ENCODE measurements around the gene FADS2.
A peak's percentile ranks its signal among the peaks of the same experiment; 100 is the strongest.

The FADS2 gene

DNA sequence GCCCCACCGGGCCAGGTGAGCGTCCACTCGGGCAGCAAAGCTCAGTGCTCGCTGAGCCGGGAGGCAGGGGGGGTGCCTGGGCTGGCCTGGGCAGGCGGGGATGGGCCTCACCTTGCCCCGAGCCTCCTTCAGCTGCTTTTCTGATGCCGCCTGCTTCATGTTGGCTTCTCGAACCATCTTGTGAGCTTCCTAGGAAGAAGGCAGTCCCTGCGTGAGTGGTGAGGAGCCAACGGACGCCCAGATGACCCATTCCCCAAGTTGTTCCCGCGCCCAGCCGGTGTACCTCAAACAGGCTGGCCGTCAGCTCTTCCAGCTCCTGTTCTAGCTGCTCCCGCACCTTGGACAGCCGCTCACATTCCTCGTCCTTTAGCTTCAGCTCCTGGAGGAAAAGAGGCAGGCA is 79.2 kb downstream of the FADS2 start:
- no peak overlapping the region for H3K4me3 Mint-ChIP-seq
- no peaks in the 10 kb centered on the region for H3K9me3 Mint-ChIP-seq
- no peak overlapping the region for H3K27ac Mint-ChIP-seq
- H3K27me3 Mint-ChIP-seq: peaks cover 3% of the 10 kb centered on the region
- ATAC-seq (ENCODE audit: low read depth) (no peak), DNase-seq (ENCODE audit: low spot score in 2 of 2) (no peak)
- H3K36me3 Mint-ChIP-seq: no peaks in the 10 kb centered on the region
- H3K4me1 Mint-ChIP-seq: peaks cover 3% of the 10 kb centered on the region

DNA sequence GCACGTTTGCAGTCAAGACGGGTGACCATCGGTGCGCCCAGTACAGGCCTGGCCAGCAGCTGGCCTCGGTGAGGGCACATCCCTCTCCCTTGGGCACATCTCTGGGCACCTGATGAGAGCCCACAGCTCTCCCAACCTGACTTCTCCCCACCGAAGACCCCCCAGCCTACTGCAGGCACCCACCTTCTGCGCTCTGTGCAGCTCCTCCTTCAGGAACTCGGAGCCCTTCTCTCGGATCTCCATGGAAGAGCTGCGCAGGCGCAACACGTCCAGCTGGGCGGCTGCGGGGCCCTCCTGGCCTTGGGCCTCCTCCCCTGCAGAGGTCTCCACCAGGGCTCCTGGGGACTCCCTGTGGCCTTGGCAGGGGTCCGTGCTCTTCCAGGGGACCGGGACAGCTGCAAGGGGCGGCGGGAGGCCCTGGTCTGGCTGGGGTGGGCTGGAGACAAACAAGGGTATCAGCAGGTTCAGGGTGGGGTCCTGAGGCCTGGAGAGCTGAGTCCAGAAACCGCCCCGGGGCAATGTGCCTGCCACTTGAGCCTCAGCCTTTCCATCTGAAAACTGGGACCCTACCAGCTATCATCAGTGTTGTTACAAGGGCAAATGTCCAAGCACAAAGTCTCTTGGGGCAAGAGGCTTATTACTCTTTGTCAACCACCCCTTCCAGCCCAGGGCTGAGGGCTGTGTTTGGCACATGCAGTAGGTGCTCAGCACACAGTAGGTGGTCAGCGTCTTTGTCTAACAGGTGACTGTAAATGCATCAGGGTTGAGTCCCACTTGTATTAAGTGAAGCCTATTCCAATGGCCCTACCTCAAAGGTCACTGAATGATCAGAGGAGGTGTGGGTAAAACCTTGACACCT is 80.0 kb downstream of the FADS2 start:
- Mint-ChIP-seq H3K4me3 (no peak overlapping the region), H3K4me1 (peaks cover 11% of the 10 kb centered on the region), H3K36me3 (no peaks in the 10 kb centered on the region), H3K27me3 (peaks cover 11% of the 10 kb centered on the region), H3K27ac (no peak overlapping the region), H3K9me3 (no peaks in the 10 kb centered on the region)
- no peak for DNase-seq (ENCODE audit: low spot score in 2 of 2)
- no peak for ATAC-seq (ENCODE audit: low read depth)

DNA sequence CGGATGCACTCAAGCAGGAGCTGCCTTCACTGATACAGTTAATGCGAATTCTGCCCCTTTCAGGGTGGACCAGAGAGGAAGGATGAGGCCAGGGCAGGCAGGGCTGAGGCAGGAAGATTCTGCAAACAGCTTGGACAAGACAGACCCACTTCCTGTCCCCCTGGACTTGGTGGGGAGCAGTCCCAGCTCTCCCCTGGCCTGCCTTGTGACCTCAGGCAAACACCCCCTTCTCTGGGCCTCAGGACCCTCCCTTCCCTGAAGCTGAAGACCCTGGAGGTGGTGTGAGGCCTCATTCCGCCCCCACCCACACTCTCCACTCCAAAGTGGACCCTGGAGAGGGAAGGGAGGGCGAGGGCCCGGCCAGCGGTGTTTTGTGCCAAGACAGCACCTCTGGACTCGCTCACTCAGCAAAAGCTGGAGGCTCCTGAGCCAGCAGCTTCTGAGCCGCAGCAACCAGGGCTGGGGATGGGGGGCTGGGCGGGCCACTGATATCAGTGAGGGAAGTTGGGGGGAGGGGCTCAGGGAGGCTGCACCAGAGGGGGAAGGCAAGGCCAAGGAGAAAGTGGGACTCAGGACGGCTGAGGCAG is 80.7 kb downstream of the FADS2 start:
- Mint-ChIP-seq H3K4me3 (no peak overlapping the region), H3K36me3 (no peaks in the 10 kb centered on the region), H3K4me1 (peaks cover 12% of the 10 kb centered on the region), H3K9me3 (no peaks in the 10 kb centered on the region), H3K27ac (no peak overlapping the region), H3K27me3 (peaks cover 10% of the 10 kb centered on the region)
- ATAC-seq (ENCODE audit: low read depth): no peak
- no peak for DNase-seq (ENCODE audit: low spot score in 2 of 2)

- H3K4me1 Mint-ChIP-seq: peaks cover 12% of the 10 kb centered on the region
Measured at GRCh38 chr11:61910187-61911127, 82.4 kb downstream of the FADS2 start.

GRCh38 chr11:61911128-61911700 is 83.1 kb downstream of the FADS2 start:
- ATAC-seq (ENCODE audit: low read depth) (no peak), DNase-seq (ENCODE audit: low spot score in 2 of 2) (no peak)
- H3K4me3 Mint-ChIP-seq: no peak overlapping the region
- peaks cover 12% of the 10 kb centered on the region for H3K4me1 Mint-ChIP-seq
- no peaks in the 10 kb centered on the region for H3K36me3 Mint-ChIP-seq
- peaks cover 13% of the 10 kb centered on the region for H3K27me3 Mint-ChIP-seq
- no peak overlapping the region for H3K27ac Mint-ChIP-seq
- no peaks in the 10 kb centered on the region for H3K9me3 Mint-ChIP-seq

More at GRCh38 chr11:61910187-61911127, 82.4 kb downstream of the FADS2 start:
- no peak for DNase-seq (ENCODE audit: low spot score in 2 of 2)
- H3K4me3 Mint-ChIP-seq: no peak overlapping the region
- no peak for ATAC-seq (ENCODE audit: low read depth)
- no peak overlapping the region for H3K27ac Mint-ChIP-seq
- peaks cover 11% of the 10 kb centered on the region for H3K27me3 Mint-ChIP-seq
- no peaks in the 10 kb centered on the region for H3K36me3 Mint-ChIP-seq
- H3K9me3 Mint-ChIP-seq: no peaks in the 10 kb centered on the region

DNA sequence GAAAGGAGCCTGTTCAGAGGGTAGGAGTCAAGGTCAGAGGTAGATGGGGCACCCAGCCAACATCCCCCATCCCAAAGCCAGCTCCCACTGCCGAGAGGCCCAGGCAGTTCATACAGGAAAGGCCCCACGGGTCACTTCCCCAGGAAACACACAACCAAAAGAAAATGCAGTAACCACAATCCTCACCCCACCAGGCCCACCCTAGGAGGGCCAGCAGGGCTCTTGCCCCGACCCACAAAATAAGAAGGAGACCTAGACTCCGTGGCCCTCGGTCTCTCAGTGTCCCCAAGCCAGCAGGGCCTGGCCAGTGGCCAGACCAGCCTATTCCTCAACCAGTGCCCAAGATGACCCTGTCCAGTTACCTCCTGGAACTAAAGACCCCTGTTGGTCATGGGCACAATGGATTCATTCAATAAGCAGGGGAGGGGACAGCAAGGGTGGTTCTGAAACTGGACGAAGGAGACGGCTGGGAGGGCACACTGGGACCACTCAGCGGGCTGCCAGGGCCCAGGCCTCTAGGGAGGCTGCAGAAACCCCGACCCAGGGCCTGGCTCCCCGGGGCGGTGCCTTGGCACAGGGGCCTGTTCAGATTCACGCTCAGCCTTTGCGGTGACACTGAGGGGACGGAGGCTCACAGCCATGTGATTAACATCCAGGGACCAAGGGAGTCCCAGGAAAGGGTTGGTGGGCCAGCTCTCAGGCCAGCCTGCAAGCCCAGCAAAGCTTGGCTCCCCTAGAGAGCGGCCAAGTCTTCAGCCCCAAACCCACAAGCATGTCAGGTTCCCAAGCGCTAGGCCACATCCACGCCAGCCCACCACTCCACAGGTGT is 83.8 kb downstream of the FADS2 start:
- Mint-ChIP-seq H3K9me3 (no peaks in the 10 kb centered on the region), H3K27ac (no peak overlapping the region), H3K36me3 (no peaks in the 10 kb centered on the region), H3K4me1 (peaks cover 9% of the 10 kb centered on the region), H3K27me3 (peaks cover 17% of the 10 kb centered on the region), H3K4me3 (no peak overlapping the region)
- no peak for ATAC-seq (ENCODE audit: low read depth)
- no peak for DNase-seq (ENCODE audit: low spot score in 2 of 2)

GRCh38 chr11:61912530-61912898 is 84.4 kb downstream of the FADS2 start:
- H3K9me3 Mint-ChIP-seq: no peaks in the 10 kb centered on the region
- ATAC-seq (ENCODE audit: low read depth) (peak; percentile 54), DNase-seq (ENCODE audit: low spot score in 2 of 2) (no peak)
- H3K27ac Mint-ChIP-seq: no peak overlapping the region
- no peaks in the 10 kb centered on the region for H3K36me3 Mint-ChIP-seq
- no peak overlapping the region for H3K4me3 Mint-ChIP-seq
- peaks cover 9% of the 10 kb centered on the region for H3K4me1 Mint-ChIP-seq
- H3K27me3 Mint-ChIP-seq: peaks cover 17% of the 10 kb centered on the region

DNA sequence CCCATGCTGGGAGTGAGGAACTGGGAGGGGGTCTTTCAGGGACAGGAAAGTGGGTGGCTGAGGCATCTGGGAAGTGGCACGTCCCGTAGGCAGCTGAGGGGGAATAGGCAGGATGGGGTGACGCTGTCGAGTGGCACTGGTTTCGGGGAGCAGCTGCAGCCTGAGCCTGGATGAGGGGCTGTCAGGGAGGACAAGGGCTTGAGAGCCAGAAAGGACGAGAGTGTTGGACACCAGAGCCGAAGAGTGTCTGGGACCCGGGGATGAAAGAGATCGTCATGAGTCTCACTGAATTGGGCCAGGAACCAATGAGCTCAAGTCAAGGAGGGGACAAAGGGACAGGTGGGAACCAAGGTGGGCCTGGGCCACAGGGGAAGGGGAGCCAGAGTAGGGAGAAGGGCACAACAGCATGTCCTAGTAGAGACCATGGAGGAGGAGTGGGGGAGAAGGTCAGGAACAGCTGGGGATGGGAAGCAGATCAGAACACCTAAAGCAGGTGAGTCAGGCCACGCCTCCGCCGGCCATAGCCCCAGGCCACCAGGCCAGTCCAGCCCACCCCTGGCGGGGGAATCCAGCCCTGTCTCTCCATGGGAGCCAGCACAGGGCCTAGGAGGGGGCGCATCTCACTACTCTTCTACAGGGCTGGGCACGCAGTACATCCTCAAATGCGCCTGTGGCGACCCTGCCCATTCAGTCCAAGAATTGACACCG is 85.0 kb downstream of the FADS2 start:
- no peak for ATAC-seq (ENCODE audit: low read depth)
- peaks cover 16% of the 10 kb centered on the region for H3K4me1 Mint-ChIP-seq
- no peak overlapping the region for H3K27ac Mint-ChIP-seq
- H3K27me3 Mint-ChIP-seq: peaks cover 23% of the 10 kb centered on the region
- DNase-seq (ENCODE audit: low spot score in 2 of 2): no peak
- H3K36me3 Mint-ChIP-seq: peaks cover 1% of the 10 kb centered on the region
- no peaks in the 10 kb centered on the region for H3K9me3 Mint-ChIP-seq
- H3K4me3 Mint-ChIP-seq: no peak overlapping the region

- Mint-ChIP-seq H3K27ac (no peak overlapping the region), H3K4me1 (peaks cover 19% of the 10 kb centered on the region), H3K27me3 (peaks cover 30% of the 10 kb centered on the region), H3K9me3 (no peaks in the 10 kb centered on the region), H3K36me3 (peaks cover 1% of the 10 kb centered on the region), H3K4me3 (no peak overlapping the region)
- ATAC-seq (ENCODE audit: low read depth) (no peak), DNase-seq (ENCODE audit: low spot score in 2 of 2) (no peak)
Measured at GRCh38 chr11:61913699-61914395, 85.7 kb downstream of the FADS2 start.

DNA sequence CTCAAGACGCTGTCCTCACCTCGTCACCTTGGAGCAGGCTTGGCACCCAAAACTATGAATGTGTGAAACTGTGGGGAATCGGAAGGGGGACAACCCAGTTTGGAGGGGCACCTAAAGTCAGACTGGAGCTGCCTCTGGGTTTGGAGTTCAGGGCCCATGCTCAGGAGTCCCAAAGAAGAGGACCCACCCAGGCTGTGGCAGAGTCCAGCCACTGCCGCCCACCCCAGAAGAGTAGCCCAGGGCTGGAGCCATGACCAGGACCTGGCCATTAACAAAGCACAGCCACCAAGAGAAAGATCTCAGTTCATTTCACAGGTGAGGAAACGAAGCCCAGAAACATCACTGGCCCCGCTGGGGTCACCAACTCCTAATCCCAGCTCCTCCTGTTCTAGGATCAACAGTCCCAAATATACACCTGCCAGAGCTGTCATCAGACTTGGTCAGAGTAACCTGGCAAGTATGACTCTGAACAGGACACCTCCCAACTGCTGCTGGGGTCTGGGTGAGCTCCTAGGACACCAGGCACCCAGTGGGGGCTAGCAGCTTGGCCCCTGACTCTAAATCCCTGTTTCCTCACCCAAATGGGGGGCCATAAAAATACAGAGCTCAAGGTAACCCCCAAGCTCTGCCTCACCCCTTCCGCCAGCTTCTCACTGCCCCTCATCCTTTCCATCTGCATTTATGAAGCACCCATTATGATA is 86.5 kb downstream of the FADS2 start:
- Mint-ChIP-seq H3K27me3 (peaks cover 32% of the 10 kb centered on the region), H3K4me1 (peaks cover 19% of the 10 kb centered on the region), H3K4me3 (no peak overlapping the region), H3K9me3 (no peaks in the 10 kb centered on the region), H3K36me3 (peaks cover 1% of the 10 kb centered on the region), H3K27ac (no peak overlapping the region)
- DNase-seq (ENCODE audit: low spot score in 2 of 2): no peak
- ATAC-seq (ENCODE audit: low read depth): no peak

DNA sequence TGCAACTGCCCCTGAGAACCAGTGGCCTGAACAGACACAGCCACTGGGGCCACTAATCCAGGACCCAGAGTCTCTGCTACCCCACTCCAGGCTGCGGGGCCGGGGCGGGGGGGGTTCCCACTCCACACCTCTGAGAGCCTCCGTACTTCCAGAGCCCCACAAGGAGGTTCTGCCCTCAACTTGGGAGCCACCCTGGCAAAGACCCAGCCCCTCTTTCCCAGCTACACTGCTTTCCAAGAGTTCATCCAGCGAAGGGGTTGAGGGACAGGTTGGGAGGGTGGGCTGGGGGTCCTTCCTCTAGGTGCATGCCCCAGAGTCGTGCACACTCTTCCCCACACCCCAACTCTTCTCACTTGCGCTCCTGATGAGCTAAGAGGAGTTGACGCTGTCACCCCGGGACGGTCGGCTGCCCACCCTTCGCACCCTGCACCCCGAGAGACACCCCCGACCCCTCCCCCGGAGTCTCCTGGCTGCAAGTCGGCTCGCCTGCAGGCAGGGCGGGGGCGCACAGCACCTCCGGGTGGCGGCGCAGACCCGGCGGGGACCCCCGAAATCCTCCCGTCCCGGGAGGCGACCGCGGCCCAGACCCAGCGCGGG is 88.7 kb downstream of the FADS2 start:
- DNase-seq (ENCODE audit: low spot score in 2 of 2): no peak
- Mint-ChIP-seq H3K4me3 (peak overlapping the region; percentile 58), H3K36me3 (peaks cover 1% of the 10 kb centered on the region), H3K4me1 (peaks cover 22% of the 10 kb centered on the region), H3K27ac (no peak overlapping the region), H3K27me3 (peaks cover 40% of the 10 kb centered on the region), H3K9me3 (no peaks in the 10 kb centered on the region)
- peak; percentile 37 for ATAC-seq (ENCODE audit: low read depth)
